GM23248 (cell line): ENCODE data around the gene RASSF9. TPM values are rescaled to one million over a fixed set of nuclear protein-coding genes. Genes with fewer than 3 reads are reported as not detected.

Experiments
- DNase-seq: peaks from one replicate; pipeline ENCODE4 v3.0.0-alpha.2; 2015
- H2AFZ ChIP-seq: fragments of 200-600 bp; sonication (generic); 2 replicates; pipeline ENCODE4 v1.6.1; 2016; ENCODE audit warnings: antibody characterized with exemption
- H3F3A ChIP-seq: fragments of 200-600 bp; sonication (generic); 2 replicates; pipeline ENCODE4 v1.6.1; 2016; ENCODE audit warnings: mild to moderate bottlenecking, antibody characterized with exemption, mixed run types; ENCODE audit not compliant: insufficient read depth
- H3K27ac ChIP-seq: fragments of 200-600 bp; sonication (generic); 2 replicates; pipeline ENCODE4 v1.5.1; 2016; ENCODE audit warnings: mild to moderate bottlenecking
- H3K27me3 ChIP-seq: fragments of 200-600 bp; sonication (generic); replicated peaks from 2 replicates; pipeline ENCODE4 v1.6.1; 2016; ENCODE audit warnings: mild to moderate bottlenecking; ENCODE audit not compliant: insufficient read depth
- H3K36me3 ChIP-seq: fragments of 200-600 bp; sonication (generic); 2 replicates; pipeline ENCODE4 v1.6.1; 2016; ENCODE audit warnings: low read depth, mild to moderate bottlenecking
- H3K4me1 ChIP-seq: fragments of 200-600 bp; sonication (generic); 2 replicates; pipeline ENCODE4 v1.6.1; 2016; ENCODE audit warnings: mild to moderate bottlenecking; ENCODE audit not compliant: insufficient read depth
- H3K4me2 ChIP-seq: fragments of 200-600 bp; sonication (generic); one replicate; pipeline ENCODE4 v1.6.1; 2016; ENCODE audit warnings: mild to moderate bottlenecking; ENCODE audit not compliant: unreplicated experiment
- H3K4me3 ChIP-seq: fragments of 200-600 bp; sonication (generic); 2 replicates; pipeline ENCODE4 v1.5.1; 2016; ENCODE audit warnings: mild to moderate bottlenecking
- H3K79me2 ChIP-seq: fragments of 200-600 bp; sonication (generic); 2 replicates; pipeline ENCODE4 v1.6.1; 2016; ENCODE audit warnings: mild to moderate bottlenecking; ENCODE audit not compliant: insufficient read depth
- H3K9ac ChIP-seq: fragments of 200-600 bp; sonication (generic); 2 replicates; pipeline ENCODE4 v1.6.1; 2016; ENCODE audit warnings: mild to moderate bottlenecking
- H3K9me2 ChIP-seq: fragments of 200-600 bp; sonication (generic); 2 replicates; pipeline ENCODE4 v1.6.1; 2016; ENCODE audit warnings: mixed run types, mild to moderate bottlenecking, moderate library complexity; ENCODE audit not compliant: insufficient read depth
- H3K9me3 ChIP-seq: fragments of 200-600 bp; sonication (generic); one replicate; pipeline ENCODE4 v1.6.1; 2017; ENCODE audit warnings: low read depth
- H4K20me1 ChIP-seq: fragments of 200-600 bp; sonication (generic); 2 replicates; pipeline ENCODE4 v1.6.0; 2016; ENCODE audit not compliant: insufficient read depth
- EZH2 ChIP-seq: fragments of 200-600 bp; sonication (generic); IDR thresholded peaks from 2 replicates; pipeline ENCODE4 v1.6.1; 2018; ENCODE audit warnings: antibody characterized with exemption, mild to moderate bottlenecking; ENCODE audit not compliant: insufficient read depth, poor library complexity, severe bottlenecking
- EZH2phosphoT487 ChIP-seq: fragments of 200-600 bp; sonication (generic); IDR thresholded peaks from 2 replicates; pipeline ENCODE4 v1.6.1; 2018; ENCODE audit warnings: antibody characterized with exemption, moderate library complexity, mild to moderate bottlenecking, low read depth; ENCODE audit not compliant: insufficient read depth
- WGBS, 2 experiments: methylation state at CpG; one replicate each; pipeline ENCODE4 v1.1.6; 2015 to 2017; ENCODE audit warnings: low lambda C conversion rate in 2 of 2, low coverage in 1 of 2; ENCODE audit errors: missing lambda C conversion rate in 2 of 2; 5-methylcytosine and 5-hydroxymethylcytosine counted together
- in situ Hi-C: fragments of 300-500 bp; cut with MboI; formaldehyde crosslinking; loops from 2 replicates; pipeline ENCODE4 v1.15.0; 2020
- polyA plus RNA-seq: library from polyadenylated mRNA; unstranded; fragments of >200 nt; fragmentation: Nextera tagmentation; extraction: Ambion mirVana; gene quantifications from 2 replicates; pipeline ENCODE4 v1.2.1, GENCODE V29; 2016
- total RNA-seq: library from RNA; depleted of rRNA; stranded (reverse); fragments of >200 nt; shearing (Covaris generic); gene quantifications from 2 replicates; pipeline ENCODE4 v1.2.3, GENCODE V29; 2014

Gene RASSF9
- total and polyA plus RNA-seq, 2 experiments from 2014 or later = 0.86 to 1.5 TPM

- Histone ChIP-seq H3K9me3 (no peaks in the 10 kb centered on the region), H3F3A (peaks cover 26% of the 10 kb centered on the region), H3K27ac (no peak overlapping the region), H3K4me1 (peaks cover 34% of the 10 kb centered on the region), H3K9ac (no peak overlapping the region), H3K27me3 (no peaks in the 10 kb centered on the region), H3K4me2 (no peak overlapping the region), H3K36me3 (no peaks in the 10 kb centered on the region), H3K9me2 (no peaks in the 10 kb centered on the region; the same call in 1 of the 2 replicates), H3K79me2 (no peaks in the 10 kb centered on the region), H2AFZ (no peak overlapping the region), H4K20me1 (no peaks in the 10 kb centered on the region), H3K4me3 (no peak overlapping the region)
- in situ Hi-C loops = no loop called here
- DNase-seq = no peak
- no peak for TF ChIP-seq EZH2
- TF ChIP-seq EZH2phosphoT487 = no peak
These were observed 10.5 kb downstream of the RASSF9 start for GRCh38 chr12:85825746-85826145.

GRCh38 chr12:85823436-85824180, 12.6 kb downstream of the RASSF9 start:
- Histone ChIP-seq H3K27me3 (no peaks in the 10 kb centered on the region), H3K36me3 (no peaks in the 10 kb centered on the region), H3F3A (peaks cover 14% of the 10 kb centered on the region), H2AFZ (no peak overlapping the region), H3K9me2 (no peaks in the 10 kb centered on the region; the same call in 1 of the 2 replicates), H3K79me2 (no peaks in the 10 kb centered on the region), H3K27ac (peak overlapping the region; percentile 35), H3K9me3 (no peaks in the 10 kb centered on the region), H3K4me1 (peaks cover 21% of the 10 kb centered on the region), H3K4me2 (peak overlapping the region; percentile 29), H3K9ac (no peak overlapping the region), H4K20me1 (no peaks in the 10 kb centered on the region), H3K4me3 (no peak overlapping the region; the same call in 1 of the 2 replicates)
- 39 to 42% methylated on average over 4 of the region's 4 CpGs for WGBS, 2 experiments
- peak; percentile 83 for DNase-seq
- TF ChIP-seq EZH2 (no peak), EZH2phosphoT487 (no peak)
- in situ Hi-C loops = no loop called here

- 85% methylated on average over 5 of the region's 5 CpGs for WGBS, 2 experiments
- no peaks in the 10 kb centered on the region for H3K79me2 ChIP-seq
- H3K4me1 ChIP-seq = peaks cover 18% of the 10 kb centered on the region
- no peaks in the 10 kb centered on the region for H3K27me3 ChIP-seq
- H4K20me1 ChIP-seq = no peaks in the 10 kb centered on the region
- no peak overlapping the region for H3K27ac ChIP-seq
- H2AFZ ChIP-seq = no peak overlapping the region
- H3F3A ChIP-seq = peaks cover 14% of the 10 kb centered on the region
- H3K9me2 ChIP-seq = no peaks in the 10 kb centered on the region; the same call in 1 of the 2 replicates
- no peaks in the 10 kb centered on the region for H3K36me3 ChIP-seq
- no peaks in the 10 kb centered on the region for H3K9me3 ChIP-seq
- TF ChIP-seq EZH2phosphoT487 = no peak
- no peak for TF ChIP-seq EZH2
- no peak overlapping the region for H3K4me3 ChIP-seq
- DNase-seq = no peak
- H3K4me2 ChIP-seq = no peak overlapping the region
- in situ Hi-C loops = no loop called here
- no peak overlapping the region for H3K9ac ChIP-seq
These were observed 14.4 kb downstream of the RASSF9 start for GRCh38 chr12:85821759-85822158.

- no peaks in the 10 kb centered on the region for H3K27me3 ChIP-seq
- H3K9ac ChIP-seq = no peak overlapping the region
- H3K79me2 ChIP-seq = no peaks in the 10 kb centered on the region
- H3K36me3 ChIP-seq = no peaks in the 10 kb centered on the region
- peaks cover 14% of the 10 kb centered on the region for H3F3A ChIP-seq
- H3K4me3 ChIP-seq = no peak overlapping the region
- H3K9me3 ChIP-seq = no peaks in the 10 kb centered on the region
- DNase-seq = no peak
- in situ Hi-C loops = no loop called here
- H3K4me1 ChIP-seq = peaks cover 18% of the 10 kb centered on the region
- no peaks in the 10 kb centered on the region for H4K20me1 ChIP-seq
- H3K4me2 ChIP-seq = no peak overlapping the region
- no peak overlapping the region for H2AFZ ChIP-seq
- no peak for TF ChIP-seq EZH2
- no peak for TF ChIP-seq EZH2phosphoT487
- H3K27ac ChIP-seq = no peak overlapping the region
- no peaks in the 10 kb centered on the region; the same call in 1 of the 2 replicates for H3K9me2 ChIP-seq
These were observed 15.0 kb downstream of the RASSF9 start for GRCh38 chr12:85821206-85821605.

- H3K9me2 ChIP-seq = no peaks in the 10 kb centered on the region; the same call in 1 of the 2 replicates
- peaks cover 14% of the 10 kb centered on the region for H3F3A ChIP-seq
- H3K4me2 ChIP-seq = no peak overlapping the region
- in situ Hi-C loops = no loop called here
- no peak for TF ChIP-seq EZH2phosphoT487
- no peak for TF ChIP-seq EZH2
- H3K79me2 ChIP-seq = no peaks in the 10 kb centered on the region
- no peaks in the 10 kb centered on the region for H3K36me3 ChIP-seq
- no peak overlapping the region for H3K27ac ChIP-seq
- no peak overlapping the region for H3K9ac ChIP-seq
- H3K4me1 ChIP-seq = peaks cover 18% of the 10 kb centered on the region
- H2AFZ ChIP-seq = no peak overlapping the region
- H3K9me3 ChIP-seq = no peaks in the 10 kb centered on the region
- H3K4me3 ChIP-seq = no peak overlapping the region
- peak; percentile 25 for DNase-seq
- no peaks in the 10 kb centered on the region for H3K27me3 ChIP-seq
- H4K20me1 ChIP-seq = no peaks in the 10 kb centered on the region
These were observed 16.1 kb downstream of the RASSF9 start for GRCh38 chr12:85820101-85820500.
